SK-N-SH (cell line): Measurements from ENCODE around the gene AHSG. TPM values are rescaled to one million over a fixed set of nuclear protein-coding genes. Genes with fewer than 3 reads are reported as not detected.

Source experiments
- CTCF ChIA-PET: fragments of 300-600, 350-600 bp; formaldehyde crosslinking; extraction: SDS; loops from one replicate; lab custom pipeline; 2021; lab: Yijun Ruan, JAX
- POLR2A ChIA-PET: fragments of 350-600 bp; sonication (Branson Sonifier 250); formaldehyde crosslinking; extraction: SDS; loops from one replicate; lab custom pipeline; 2020; ENCODE audit warnings: antibody characterized with exemption, inconsistent platforms; lab: Yijun Ruan, JAX
- DNase-seq: peaks from one replicate; pipeline ENCODE4 v3.0.0; 2012
- H2AFZ ChIP-seq: fragments of 200-600 bp; sonication (generic); 2 replicates; pipeline ENCODE4 v1.8.1; 2016; ENCODE audit warnings: antibody characterized with exemption, mild to moderate bottlenecking, low read depth
- H3F3A ChIP-seq: fragments of 200-600 bp; sonication (generic); replicated peaks from 2 replicates; pipeline ENCODE3; 2016; ENCODE audit warnings: antibody characterized with exemption, mild to moderate bottlenecking; ENCODE audit not compliant: insufficient read depth
- H3K27ac ChIP-seq, 2 experiments: fragments of 200-500 bp in 1 of 2; fragments of 200-600 bp in 1 of 2; sonication (Bioruptor generic) in 1 of 2; sonication (generic), shearing (Covaris generic) in 1 of 2; 2 replicates each; pipeline versions ENCODE4 v1.5.1 to v1.6.1; 2014 to 2016; ENCODE audit warnings: low read depth in 2 of 2, inconsistent platforms in 1 of 2, low read length in 1 of 2, mild to moderate bottlenecking in 1 of 2, mixed read lengths in 1 of 2
- H3K27me3 ChIP-seq: fragments of 200-600 bp; sonication (generic), shearing (Covaris generic); 2 replicates; pipeline ENCODE4 v1.6.1; 2016; ENCODE audit warnings: mixed run types; ENCODE audit not compliant: insufficient read depth
- H3K36me3 ChIP-seq, 2 experiments: fragments of 200-500 bp in 1 of 2; fragments of 200-600 bp in 1 of 2; sonication (Bioruptor generic) in 1 of 2; sonication (generic) in 1 of 2; replicated peaks in 1 of 2; 2 replicates each; pipeline versions ENCODE3 to v1.5.1; 2014 to 2016; ENCODE audit warnings: low read length in 1 of 2, mild to moderate bottlenecking in 1 of 2; ENCODE audit not compliant: insufficient read depth in 2 of 2, control insufficient read depth in 1 of 2
- H3K4me1 ChIP-seq, 2 experiments: fragments of 200-500 bp in 1 of 2; fragments of 200-600 bp in 1 of 2; sonication (Bioruptor generic) in 1 of 2; sonication (generic), shearing (Covaris generic) in 1 of 2; 2 replicates each; pipeline versions ENCODE4 v1.5.1 to v1.6.1; 2014 to 2016; ENCODE audit warnings: low read depth in 1 of 2, low read length in 1 of 2, mixed run types in 1 of 2; ENCODE audit not compliant: insufficient read depth in 2 of 2, control insufficient read depth in 1 of 2
- H3K4me2 ChIP-seq: fragments of 200-600 bp; sonication (generic), shearing (Covaris generic); 2 replicates; pipeline ENCODE4 v1.6.1; 2017; ENCODE audit warnings: mixed run types
- H3K4me3 ChIP-seq, 2 experiments: fragments of 200-500 bp in 1 of 2; fragments of 200-600 bp in 1 of 2; sonication (Bioruptor generic) in 1 of 2; sonication (generic), shearing (Covaris generic) in 1 of 2; 2 replicates each; pipeline versions ENCODE4 v1.5.1 to v1.8.1; 2014 to 2016; ENCODE audit warnings: low read depth in 2 of 2, inconsistent platforms in 1 of 2, low read length in 1 of 2, mild to moderate bottlenecking in 1 of 2, mixed read lengths in 1 of 2, moderate library complexity in 1 of 2
- H3K79me2 ChIP-seq: fragments of 200-600 bp; sonication (generic); 2 replicates; pipeline ENCODE4 v1.8.1; 2017; ENCODE audit warnings: mild to moderate bottlenecking; ENCODE audit not compliant: insufficient read depth
- H3K9ac ChIP-seq: fragments of 200-600 bp; sonication (generic); 2 replicates; pipeline ENCODE4 v1.6.1; 2017; ENCODE audit warnings: mixed run types
- H3K9me2 ChIP-seq: fragments of 200-600 bp; sonication (generic); 2 replicates; pipeline ENCODE4 v1.6.1; 2017; ENCODE audit warnings: mixed run types
- H3K9me3 ChIP-seq: fragments of 200-600 bp; sonication (generic); 2 replicates; pipeline ENCODE4 v1.6.1; 2017; ENCODE audit warnings: mixed run types, mild to moderate bottlenecking, moderate library complexity
- H4K20me1 ChIP-seq: fragments of 200-600 bp; sonication (generic); 2 replicates; pipeline ENCODE4 v1.6.1; 2017; ENCODE audit warnings: mild to moderate bottlenecking, mixed run types; ENCODE audit not compliant: insufficient read depth
- CHD2 ChIP-seq: fragments of 150-350 bp; IDR thresholded peaks from 2 replicates; pipeline ENCODE4 v1.6.1; 2018; ENCODE audit warnings: low read length; ENCODE audit not compliant: partially characterized antibody
- EP300 ChIP-seq, 2 experiments: IDR thresholded peaks; 2 replicates each; pipeline versions ENCODE4 v1.4.0 to v1.6.1; 2012; ENCODE audit warnings: borderline replicate concordance in 1 of 2, low read depth in 1 of 2, low read length in 1 of 2
- EZH2phosphoT487 ChIP-seq: fragments of 200-600 bp; sonication (generic); IDR thresholded peaks from 2 replicates; pipeline ENCODE4 v1.6.1; 2017; ENCODE audit warnings: low read depth, mixed run types, mild to moderate bottlenecking, antibody characterized with exemption, moderate library complexity, borderline replicate concordance
- FOSL2 ChIP-seq: IDR thresholded peaks from 2 replicates; pipeline ENCODE4 v1.4.0; 2012; ENCODE audit warnings: low read depth, mild to moderate bottlenecking, moderate library complexity, borderline replicate concordance
- FOXJ3 ChIP-seq: sonication (generic); formaldehyde crosslinking; IDR thresholded peaks from 2 replicates; pipeline ENCODE4 v1.5.1; 2020; ENCODE audit warnings: mild to moderate bottlenecking, missing genetic modification reagents
- JUND ChIP-seq: IDR thresholded peaks from 2 replicates; pipeline ENCODE4 v1.4.0; 2012
- NFIC ChIP-seq: IDR thresholded peaks from 2 replicates; pipeline ENCODE4 v1.4.0; 2012; ENCODE audit warnings: borderline replicate concordance
- POLR2AphosphoS5 ChIP-seq: IDR thresholded peaks from 2 replicates; pipeline ENCODE4 v1.6.1; 2012; ENCODE audit warnings: low read depth, low read length
- SIN3A ChIP-seq: IDR thresholded peaks from 2 replicates; pipeline ENCODE4 v1.6.1; 2012; ENCODE audit warnings: low read depth, mild to moderate bottlenecking, low read length, moderate library complexity, borderline replicate concordance
- SMC3 ChIP-seq: IDR thresholded peaks from 2 replicates; pipeline ENCODE4 v1.6.1; 2012; ENCODE audit warnings: low read depth, low read length, improper control_type of control experiment
- TCF12 ChIP-seq: IDR thresholded peaks from 2 replicates; pipeline ENCODE4 v1.4.0; 2012
- TEAD4 ChIP-seq: IDR thresholded peaks from 2 replicates; pipeline ENCODE4 v1.4.0; 2012; ENCODE audit warnings: mild to moderate bottlenecking, borderline replicate concordance; ENCODE audit not compliant: insufficient read depth
- YY1 ChIP-seq: IDR thresholded peaks from 2 replicates; pipeline ENCODE4 v1.4.0; 2012; ENCODE audit warnings: low read depth, mild to moderate bottlenecking
- WGBS: methylation state at CpG from one replicate; pipeline ENCODE4 v1.1.6; 2017; ENCODE audit warnings: low lambda C conversion rate; 5-methylcytosine and 5-hydroxymethylcytosine counted together
- polyA plus RNA-seq, 3 experiments: library from polyadenylated mRNA; depleted of rRNA; stranded (reverse); fragments of >200 nt; gene quantifications; 2 replicates each; pipeline ENCODE4 v1.2.3, GENCODE V29; 2012
- TF ChIP-seq, protein P1 (sequence below): fragments of 200-600 bp; sonication (generic); IDR thresholded peaks from 2 replicates; pipeline ENCODE4 v1.6.1; 2017; ENCODE audit warnings: antibody characterized with exemption, mild to moderate bottlenecking, moderate library complexity
- TF ChIP-seq, protein P2 (sequence below): fragments of 150-350 bp; IDR thresholded peaks from 2 replicates; pipeline ENCODE4 v1.6.1; 2017; ENCODE audit warnings: antibody characterized with exemption, low read length, low read depth, borderline replicate concordance
- TF ChIP-seq, protein P3 (sequence below): IDR thresholded peaks from 2 replicates; pipeline ENCODE4; 2012
- TF ChIP-seq, protein P4 (sequence below): IDR thresholded peaks from 2 replicates; pipeline ENCODE4 v1.4.0; 2012; ENCODE audit warnings: low read depth, borderline replicate concordance

Gene AHSG
- polyA plus RNA-seq, 1 of the 3 experiments (the other 2 are of a cell fraction), result not detected

DNA sequence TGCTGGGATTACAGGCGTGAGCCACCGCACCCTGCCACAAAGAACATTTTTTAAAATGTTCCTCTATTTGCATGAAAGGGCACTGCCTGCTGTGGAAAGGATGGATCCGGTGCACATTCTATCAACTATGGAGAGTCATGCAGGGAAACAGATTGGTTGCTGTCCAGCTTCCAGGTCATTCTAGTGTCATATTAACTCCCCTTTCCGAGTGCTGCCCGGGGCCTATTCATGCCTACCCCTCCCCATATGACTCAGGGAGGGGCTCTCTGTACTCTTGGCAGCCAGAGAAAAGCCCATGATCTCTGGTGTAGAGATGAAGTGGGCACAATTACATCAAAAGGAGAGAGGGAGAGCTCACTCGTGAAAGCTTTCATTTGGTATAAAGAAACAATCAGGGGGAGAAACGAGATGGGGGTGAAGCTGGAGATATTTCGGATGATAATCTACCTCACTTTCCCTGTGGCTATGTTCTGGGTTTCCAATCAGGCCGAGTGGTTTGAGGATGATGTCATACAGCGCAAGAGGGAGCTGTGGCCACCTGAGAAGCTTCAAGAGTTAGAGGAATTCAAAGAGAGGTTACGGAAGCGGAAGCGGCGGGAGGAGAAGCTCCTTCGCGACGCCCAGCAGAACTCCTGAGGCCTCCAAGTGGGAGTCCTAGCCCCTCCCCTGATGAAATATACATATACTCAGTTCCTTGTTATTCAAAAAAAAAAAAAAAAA lies 16.1 kb upstream of the AHSG start:
- Histone ChIP-seq H3K27ac (no peak overlapping the region), H3K4me1 (no peaks in the 10 kb centered on the region), H3K79me2 (no peaks in the 10 kb centered on the region), H3K9me3 (no peaks in the 10 kb centered on the region), H3F3A (no peaks in the 10 kb centered on the region), H3K27me3 (no peaks in the 10 kb centered on the region), H3K9me2 (no peaks in the 10 kb centered on the region), H3K4me2 (no peak overlapping the region), H4K20me1 (no peaks in the 10 kb centered on the region), H3K36me3 (no peaks in the 10 kb centered on the region), H3K4me3 (no peak overlapping the region), H2AFZ (no peak overlapping the region), H3K9ac (no peak overlapping the region)
- WGBS, result 71% methylated on average over 17 of the region's 17 CpGs
- CTCF ChIA-PET, result interaction anchor here (0.8 to 17.4 kb wide), 3 partner anchors 18 to 379 kb away, joined by 4 to 167 read pairs (median 5); partner anchors contain the start of gene AHSG
- no peak for DNase-seq
- TF ChIP-seq, protein P1, sequence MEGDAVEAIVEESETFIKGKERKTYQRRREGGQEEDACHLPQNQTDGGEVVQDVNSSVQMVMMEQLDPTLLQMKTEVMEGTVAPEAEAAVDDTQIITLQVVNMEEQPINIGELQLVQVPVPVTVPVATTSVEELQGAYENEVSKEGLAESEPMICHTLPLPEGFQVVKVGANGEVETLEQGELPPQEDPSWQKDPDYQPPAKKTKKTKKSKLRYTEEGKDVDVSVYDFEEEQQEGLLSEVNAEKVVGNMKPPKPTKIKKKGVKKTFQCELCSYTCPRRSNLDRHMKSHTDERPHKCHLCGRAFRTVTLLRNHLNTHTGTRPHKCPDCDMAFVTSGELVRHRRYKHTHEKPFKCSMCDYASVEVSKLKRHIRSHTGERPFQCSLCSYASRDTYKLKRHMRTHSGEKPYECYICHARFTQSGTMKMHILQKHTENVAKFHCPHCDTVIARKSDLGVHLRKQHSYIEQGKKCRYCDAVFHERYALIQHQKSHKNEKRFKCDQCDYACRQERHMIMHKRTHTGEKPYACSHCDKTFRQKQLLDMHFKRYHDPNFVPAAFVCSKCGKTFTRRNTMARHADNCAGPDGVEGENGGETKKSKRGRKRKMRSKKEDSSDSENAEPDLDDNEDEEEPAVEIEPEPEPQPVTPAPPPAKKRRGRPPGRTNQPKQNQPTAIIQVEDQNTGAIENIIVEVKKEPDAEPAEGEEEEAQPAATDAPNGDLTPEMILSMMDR, result no peak
- TF ChIP-seq POLR2AphosphoS5, result no peak
- POLR2A ChIA-PET, result no interaction called here

DNA sequence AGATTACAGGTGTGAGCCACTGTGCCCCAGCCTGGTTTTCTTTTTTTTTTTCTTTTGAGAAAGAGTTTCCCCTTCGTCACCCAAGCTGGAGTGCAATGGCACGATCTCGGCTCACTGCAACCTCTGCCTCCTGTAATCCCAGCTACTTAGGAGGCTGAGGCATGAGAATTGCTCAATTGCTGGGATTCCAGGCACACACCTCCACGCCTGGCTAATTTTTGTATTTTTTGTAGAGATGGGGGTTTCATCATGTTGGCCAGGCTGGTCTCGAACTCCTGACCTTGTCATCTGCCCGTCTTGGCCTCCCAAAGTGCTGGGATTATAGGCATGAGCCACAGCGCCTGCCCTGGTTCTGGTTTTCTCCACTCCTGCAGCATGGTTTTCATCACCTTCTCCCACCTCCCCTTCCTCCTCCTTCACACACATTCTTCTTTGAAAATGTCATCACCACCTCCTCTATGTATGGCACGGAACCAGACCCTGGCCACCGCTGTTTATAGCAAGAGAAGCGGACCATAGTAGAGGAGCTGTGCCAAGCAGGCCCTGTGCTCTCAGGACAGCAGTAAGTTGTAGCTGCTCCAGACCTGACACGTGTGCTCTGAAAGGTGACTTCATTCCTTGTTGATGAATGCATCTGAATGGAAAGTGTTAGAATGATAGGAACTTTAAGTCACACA lies 14.6 kb upstream of the AHSG start:
- ChIA-PET POLR2A (no interaction called here), CTCF (interaction anchor here (17.4 kb wide), 1 partner anchor 17 kb away, joined by 167 read pairs; the partner anchor contains the start of gene AHSG)
- no peak overlapping the region for H3K4me3 ChIP-seq
- WGBS, result 65% methylated on average over 10 of the region's 11 CpGs
- no peaks in the 10 kb centered on the region for H3K79me2 ChIP-seq
- no peaks in the 10 kb centered on the region for H3F3A ChIP-seq
- no peaks in the 10 kb centered on the region for H3K9me2 ChIP-seq
- DNase-seq, result no peak
- H3K4me2 ChIP-seq, result no peak overlapping the region
- H3K36me3 ChIP-seq, result no peaks in the 10 kb centered on the region
- H2AFZ ChIP-seq, result no peak overlapping the region
- H3K27ac ChIP-seq, result no peak overlapping the region
- no peak overlapping the region for H3K9ac ChIP-seq
- no peaks in the 10 kb centered on the region for H4K20me1 ChIP-seq
- no peaks in the 10 kb centered on the region for H3K9me3 ChIP-seq
- H3K4me1 ChIP-seq, result no peaks in the 10 kb centered on the region
- no peaks in the 10 kb centered on the region for H3K27me3 ChIP-seq
- TF ChIP-seq, protein P2, sequence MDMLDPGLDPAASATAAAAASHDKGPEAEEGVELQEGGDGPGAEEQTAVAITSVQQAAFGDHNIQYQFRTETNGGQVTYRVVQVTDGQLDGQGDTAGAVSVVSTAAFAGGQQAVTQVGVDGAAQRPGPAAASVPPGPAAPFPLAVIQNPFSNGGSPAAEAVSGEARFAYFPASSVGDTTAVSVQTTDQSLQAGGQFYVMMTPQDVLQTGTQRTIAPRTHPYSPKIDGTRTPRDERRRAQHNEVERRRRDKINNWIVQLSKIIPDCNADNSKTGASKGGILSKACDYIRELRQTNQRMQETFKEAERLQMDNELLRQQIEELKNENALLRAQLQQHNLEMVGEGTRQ, result no peak
- TF ChIP-seq CHD2, result no peak
- no peak for TF ChIP-seq FOXJ3
- TF ChIP-seq EZH2phosphoT487, result no peak
- TF ChIP-seq JUND, result no peak
- no peak for TF ChIP-seq SIN3A
- TF ChIP-seq FOSL2, result no peak
- TF ChIP-seq TCF12, result no peak
- TF ChIP-seq, protein P3, sequence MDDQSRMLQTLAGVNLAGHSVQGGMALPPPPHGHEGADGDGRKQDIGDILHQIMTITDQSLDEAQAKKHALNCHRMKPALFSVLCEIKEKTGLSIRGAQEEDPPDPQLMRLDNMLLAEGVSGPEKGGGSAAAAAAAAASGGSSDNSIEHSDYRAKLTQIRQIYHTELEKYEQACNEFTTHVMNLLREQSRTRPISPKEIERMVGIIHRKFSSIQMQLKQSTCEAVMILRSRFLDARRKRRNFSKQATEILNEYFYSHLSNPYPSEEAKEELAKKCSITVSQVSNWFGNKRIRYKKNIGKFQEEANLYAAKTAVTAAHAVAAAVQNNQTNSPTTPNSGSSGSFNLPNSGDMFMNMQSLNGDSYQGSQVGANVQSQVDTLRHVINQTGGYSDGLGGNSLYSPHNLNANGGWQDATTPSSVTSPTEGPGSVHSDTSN, result no peak
- no peak for TF ChIP-seq POLR2AphosphoS5
- TF ChIP-seq, protein P1, result no peak
- TF ChIP-seq SMC3, result no peak
- TF ChIP-seq EP300 (IDR thresholded peaks at IDR 0.05; ENCODE audit: borderline replicate concordance in 1 of 2, low read depth in 1 of 2, low read length in 1 of 2), result no peak
- TF ChIP-seq, protein P4, sequence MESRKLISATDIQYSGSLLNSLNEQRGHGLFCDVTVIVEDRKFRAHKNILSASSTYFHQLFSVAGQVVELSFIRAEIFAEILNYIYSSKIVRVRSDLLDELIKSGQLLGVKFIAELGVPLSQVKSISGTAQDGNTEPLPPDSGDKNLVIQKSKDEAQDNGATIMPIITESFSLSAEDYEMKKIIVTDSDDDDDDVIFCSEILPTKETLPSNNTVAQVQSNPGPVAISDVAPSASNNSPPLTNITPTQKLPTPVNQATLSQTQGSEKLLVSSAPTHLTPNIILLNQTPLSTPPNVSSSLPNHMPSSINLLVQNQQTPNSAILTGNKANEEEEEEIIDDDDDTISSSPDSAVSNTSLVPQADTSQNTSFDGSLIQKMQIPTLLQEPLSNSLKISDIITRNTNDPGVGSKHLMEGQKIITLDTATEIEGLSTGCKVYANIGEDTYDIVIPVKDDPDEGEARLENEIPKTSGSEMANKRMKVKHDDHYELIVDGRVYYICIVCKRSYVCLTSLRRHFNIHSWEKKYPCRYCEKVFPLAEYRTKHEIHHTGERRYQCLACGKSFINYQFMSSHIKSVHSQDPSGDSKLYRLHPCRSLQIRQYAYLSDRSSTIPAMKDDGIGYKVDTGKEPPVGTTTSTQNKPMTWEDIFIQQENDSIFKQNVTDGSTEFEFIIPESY, result no peak
- TF ChIP-seq NFIC, result no peak
- no peak for TF ChIP-seq YY1
- TF ChIP-seq TEAD4, result no peak
